ENCODE data around the gene YTHDF2.

Gene YTHDF2

GRCh38 chr1:28803662-28804061 is 66.9 kb downstream of the YTHDF2 start:
- no peak for DNase-seq

DNA sequence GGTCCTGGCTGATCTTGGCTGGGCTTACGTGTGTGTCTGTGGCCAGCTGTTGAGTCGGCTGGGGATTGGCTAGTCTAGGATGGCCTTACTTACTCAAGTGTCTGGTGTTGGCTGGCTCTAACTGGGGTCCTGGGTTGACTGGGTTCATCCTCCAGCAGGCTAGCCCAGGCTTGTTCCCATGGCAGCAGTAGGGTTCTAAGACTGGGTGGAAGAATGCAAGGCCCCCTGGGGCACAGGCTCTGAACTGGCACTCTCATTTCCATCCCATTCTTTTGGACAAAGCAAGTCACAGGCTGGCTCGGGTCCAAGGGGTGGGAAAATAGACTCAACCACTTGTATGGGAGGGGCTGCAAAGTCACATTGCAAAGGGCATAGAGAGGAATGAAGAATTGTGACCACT is 67.3 kb downstream of the YTHDF2 start:
- no peak for DNase-seq

DNA sequence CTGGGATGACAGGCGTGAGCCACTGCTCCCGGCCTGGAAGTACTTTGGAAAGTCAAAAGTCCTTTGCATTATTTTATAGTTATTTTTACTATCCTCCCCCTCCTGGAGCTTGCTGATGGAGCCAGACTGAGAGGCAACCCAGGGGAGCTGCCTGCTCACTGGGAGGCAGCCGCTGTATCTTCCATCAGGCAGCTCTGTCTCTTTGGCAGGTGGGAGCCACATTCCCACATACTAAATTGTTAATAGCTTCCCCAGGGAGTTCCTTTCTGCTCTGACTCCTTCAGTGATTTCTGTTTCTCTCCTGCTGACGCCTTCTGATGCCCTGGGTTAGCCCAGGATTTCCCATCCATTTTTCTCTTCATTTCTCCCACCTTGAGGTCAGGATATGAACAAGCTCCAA is 70.3 kb downstream of the YTHDF2 start:
- DNase-seq: no peak

- DNase-seq: peak; percentile 42
Observed at GRCh38 chr1:28807986-28808385, 71.2 kb downstream of the YTHDF2 start.

GRCh38 chr1:28811369-28811765 is 74.6 kb downstream of the YTHDF2 start:
- no peak for DNase-seq

DNA sequence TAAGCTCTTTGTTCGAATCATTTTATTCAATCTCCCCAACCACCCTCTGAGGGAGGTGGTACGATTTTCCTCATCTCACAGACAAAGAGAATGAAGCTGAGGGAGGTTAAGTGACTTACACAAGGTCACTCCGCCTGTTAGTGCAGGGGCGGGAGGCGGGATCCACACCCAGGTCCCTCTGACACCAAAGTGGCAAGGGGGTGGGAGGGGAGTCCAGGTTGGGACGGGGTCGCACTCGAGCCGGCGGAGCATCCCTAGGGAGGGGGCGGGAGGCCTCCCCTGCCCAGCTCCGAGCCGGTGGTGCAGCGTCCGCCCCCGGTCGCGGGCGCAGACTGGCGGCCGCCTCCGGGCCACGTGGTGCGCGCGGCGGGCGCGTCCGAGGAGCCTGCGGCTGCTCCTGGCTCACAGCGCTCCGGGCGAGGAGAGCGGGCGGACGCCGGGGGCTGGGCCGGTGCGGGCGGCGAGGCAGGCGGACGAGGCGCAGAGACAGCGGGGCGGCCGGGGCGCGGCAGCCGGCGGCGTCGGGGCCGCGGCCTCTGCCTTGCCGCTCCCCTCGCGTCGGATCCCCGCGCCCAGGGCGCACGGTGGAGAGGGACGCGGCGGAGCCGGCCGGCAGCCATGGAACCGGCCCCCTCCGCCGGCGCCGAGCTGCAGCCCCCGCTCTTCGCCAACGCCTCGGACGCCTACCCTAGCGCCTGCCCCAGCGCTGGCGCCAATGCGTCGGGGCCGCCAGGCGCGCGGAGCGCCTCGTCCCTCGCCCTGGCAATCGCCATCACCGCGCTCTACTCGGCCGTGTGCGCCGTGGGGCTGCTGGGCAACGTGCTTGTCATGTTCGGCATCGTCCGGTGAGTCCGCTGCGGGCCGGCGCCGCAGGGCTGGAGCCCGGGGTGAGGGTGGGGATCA is 75.3 kb downstream of the YTHDF2 start, which contains the start of gene OPRD1:
TSS of gene OPRD1 (plus strand) at position 405 of the 903 bp plus-strand sequence. CDS start at position 619, 214 bp downstream.
- peak; percentile 35 for DNase-seq

- no peak for DNase-seq
Observed at GRCh38 chr1:28812669-28813468, 76.1 kb downstream of the YTHDF2 start.

DNA sequence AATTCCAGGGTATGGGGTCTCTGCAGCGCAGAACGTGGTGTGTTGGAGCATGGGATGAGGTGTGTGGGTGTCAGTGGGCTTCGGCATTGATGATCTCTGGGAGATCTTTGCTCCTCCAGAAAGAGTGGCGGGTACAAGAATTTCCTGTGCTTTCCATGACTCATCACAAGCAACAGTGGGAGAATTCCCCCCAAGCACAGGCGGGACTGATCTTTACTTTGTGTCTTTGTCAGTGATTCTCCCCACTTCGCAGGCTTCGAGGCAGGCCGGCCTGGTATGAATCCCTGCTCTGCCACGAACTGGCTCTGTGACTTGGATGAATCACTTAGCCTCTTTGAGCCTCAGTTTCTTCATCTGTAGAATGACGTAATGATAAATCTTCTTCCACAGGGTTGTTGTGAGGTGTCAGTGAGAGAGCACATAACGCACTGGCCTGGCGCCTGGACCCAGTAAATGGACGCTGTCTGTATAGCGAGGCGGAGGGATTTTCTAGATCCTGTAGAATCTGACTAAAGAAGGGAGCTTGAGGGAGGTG is 77.3 kb downstream of the YTHDF2 start:
- DNase-seq: no peak

GRCh38 chr1:28815533-28816185 is 78.9 kb downstream of the YTHDF2 start:
- DNase-seq: peak; percentile 44

DNA sequence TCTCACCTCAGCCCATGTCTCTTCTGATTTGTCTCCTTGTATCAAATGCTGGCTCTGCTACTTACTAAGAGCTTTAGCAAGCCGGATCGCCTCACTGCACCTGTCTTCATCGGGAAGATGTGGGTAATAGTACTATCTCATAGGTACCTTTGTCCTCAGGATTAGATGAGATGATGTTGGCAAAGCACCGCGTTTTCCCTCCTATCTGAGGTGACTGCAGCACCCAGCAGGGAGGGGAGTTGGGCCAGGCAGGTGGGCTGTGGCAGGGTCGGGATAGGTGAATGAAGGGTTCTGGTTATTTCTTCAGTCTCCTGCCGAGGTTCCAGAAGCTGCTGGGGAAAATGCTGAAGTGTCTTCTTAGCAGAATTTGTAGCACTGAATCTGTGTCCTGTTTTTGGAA is 80.4 kb downstream of the YTHDF2 start:
- no peak for DNase-seq

- no peak for DNase-seq
Observed at GRCh38 chr1:28819020-28819419, 82.3 kb downstream of the YTHDF2 start.

Measured in hematopoietic multipotent progenitor cell treated with erythropoietin and hydrocortisone succinate and interleukin-3 and kit ligand, for 4 days (in vitro differentiated cells).